ENCODE data around the gene DYRK1A.

DYRK1A gene

GRCh38 chr21:37431243-37431642 lies 64.7 kb downstream of the DYRK1A start:
- H3K4me3 ChIP-seq (replicated peaks; ENCODE audit: low read depth, low read length): no peak overlapping the region
- TF ChIP-seq CTCF (IDR thresholded peaks at IDR 0.05; ENCODE audit: low read depth, low read length, missing control alignments): no peak
- no peak for DNase-seq (ENCODE audit: extremely low read depth, low read depth)

- no peak for DNase-seq (ENCODE audit: extremely low read depth, low read depth)
- no peak for TF ChIP-seq CTCF (IDR thresholded peaks at IDR 0.05; ENCODE audit: low read depth, low read length, missing control alignments)
- H3K4me3 ChIP-seq (replicated peaks; ENCODE audit: low read depth, low read length): no peak overlapping the region
Observed at GRCh38 chr21:37432710-37433455, 66.3 kb downstream of the DYRK1A start.

GRCh38 chr21:37433456-37433840 lies 66.9 kb downstream of the DYRK1A start:
- H3K4me3 ChIP-seq (replicated peaks; ENCODE audit: low read depth, low read length): no peak overlapping the region
- TF ChIP-seq CTCF (IDR thresholded peaks at IDR 0.05; ENCODE audit: low read depth, low read length, missing control alignments): no peak
- no peak for DNase-seq (ENCODE audit: extremely low read depth, low read depth)

- peak; percentile 93 for DNase-seq (ENCODE audit: extremely low read depth, low read depth)
- TF ChIP-seq CTCF (IDR thresholded peaks at IDR 0.05; ENCODE audit: low read depth, low read length, missing control alignments): no peak
- H3K4me3 ChIP-seq (replicated peaks; ENCODE audit: low read depth, low read length): no peak overlapping the region
Observed at GRCh38 chr21:37435120-37435519, 68.5 kb downstream of the DYRK1A start.

- peak; percentile 46 for DNase-seq (ENCODE audit: extremely low read depth, low read depth)
Observed at GRCh38 chr21:37435711-37436110, 69.1 kb downstream of the DYRK1A start.

GRCh38 chr21:37436174-37436573 lies 69.6 kb downstream of the DYRK1A start:
- DNase-seq (ENCODE audit: extremely low read depth, low read depth): no peak
- TF ChIP-seq CTCF (IDR thresholded peaks at IDR 0.05; ENCODE audit: low read depth, low read length, missing control alignments): no peak
- no peak overlapping the region for H3K4me3 ChIP-seq (replicated peaks; ENCODE audit: low read depth, low read length)

More at GRCh38 chr21:37435711-37436110, 69.1 kb downstream of the DYRK1A start:
- H3K4me3 ChIP-seq (replicated peaks; ENCODE audit: low read depth, low read length): no peak overlapping the region
- TF ChIP-seq CTCF (IDR thresholded peaks at IDR 0.05; ENCODE audit: low read depth, low read length, missing control alignments): no peak
